Mucosa of rectum (tissue), 2 donors: ENCODE measurements around the gene TMEM260.
"Not testable (repeated sequence)": the region's sequence is repeated elsewhere in the genome, so short reads cannot be mapped to it uniquely, and the experiment has no call there.

Experiments
- H3K27ac ChIP-seq, 2 donors: one replicate each; pipeline ENCODE4 v1.7.0; 2013; ENCODE audit warnings: inconsistent platforms in 2 of 2, low read depth in 2 of 2, low read length in 2 of 2
- H3K27me3 ChIP-seq, 2 donors: one replicate each; pipeline ENCODE4 v1.7.0; 2013; ENCODE audit warnings: low read length in 2 of 2; ENCODE audit not compliant: control insufficient read depth in 2 of 2, insufficient read depth in 2 of 2
- H3K36me3 ChIP-seq, 2 donors: one replicate each; pipeline ENCODE4 v1.7.0; 2013; ENCODE audit warnings: low read length in 2 of 2; ENCODE audit not compliant: control insufficient read depth in 2 of 2, insufficient read depth in 2 of 2
- H3K4me1 ChIP-seq, 2 donors: one replicate each; pipeline ENCODE4 v1.7.0; 2013; ENCODE audit warnings: low read length in 2 of 2, mild to moderate bottlenecking in 1 of 2; ENCODE audit not compliant: control insufficient read depth in 2 of 2, insufficient read depth in 2 of 2
- H3K4me3 ChIP-seq, 2 donors: one replicate each; pipeline ENCODE4 v1.7.0; 2013; ENCODE audit warnings: low read length in 2 of 2
- H3K9ac ChIP-seq, 2 donors: one replicate each; pipeline ENCODE4 v1.7.0; 2013; ENCODE audit warnings: low read length in 2 of 2, low read depth in 1 of 2, mild to moderate bottlenecking in 1 of 2
- H3K9me3 ChIP-seq, 2 donors: one replicate each; pipeline ENCODE4 v1.7.0; 2013; ENCODE audit warnings: low read length in 2 of 2; ENCODE audit not compliant: control insufficient read depth in 2 of 2
- donor health status: healthy.
- donor health status: Normal muscosa, but diverticular disease.

Gene TMEM260

GRCh38 chr14:56594428-56594827, 14.8 kb downstream of the TMEM260 start:
- Histone ChIP-seq H3K9ac (no peak overlapping the region), H3K9me3 (no peaks in the 10 kb centered on the region), H3K27me3 (no peaks in the 10 kb centered on the region), H3K4me1 (no peaks in the 10 kb centered on the region), H3K27ac (no peak overlapping the region), H3K4me3 (no peak overlapping the region), H3K36me3 (peaks cover 3 to 5% of the 10 kb centered on the region in 2 donors)

GRCh38 chr14:56598519-56598918, 18.9 kb downstream of the TMEM260 start:
- Histone ChIP-seq H3K27ac (no peak overlapping the region), H3K27me3 (no peaks in the 10 kb centered on the region), H3K9ac (no peak overlapping the region), H3K36me3 (peaks cover 0 to 5% of the 10 kb centered on the region in 2 donors), H3K4me1 (no peaks in the 10 kb centered on the region), H3K9me3 (no peaks in the 10 kb centered on the region), H3K4me3 (no peak overlapping the region)

- H3K27ac ChIP-seq: no peak overlapping the region
- peaks cover 0 to 7% of the 10 kb centered on the region in 2 donors for H3K36me3 ChIP-seq
- no peak overlapping the region for H3K4me3 ChIP-seq
- H3K27me3 ChIP-seq: no peaks in the 10 kb centered on the region
- no peak overlapping the region for H3K9ac ChIP-seq
- H3K9me3 ChIP-seq: no peaks in the 10 kb centered on the region
- H3K4me1 ChIP-seq: no peaks in the 10 kb centered on the region
These were observed 24.1 kb downstream of the TMEM260 start for GRCh38 chr14:56603648-56604047.

GRCh38 chr14:56608689-56609088, 29.1 kb downstream of the TMEM260 start:
- H3K27me3 ChIP-seq: no peaks in the 10 kb centered on the region
- no peak overlapping the region for H3K27ac ChIP-seq
- no peaks in the 10 kb centered on the region for H3K4me1 ChIP-seq
- no peak overlapping the region for H3K9ac ChIP-seq
- H3K4me3 ChIP-seq: no peak overlapping the region
- H3K36me3 ChIP-seq: peaks cover 0 to 28% of the 10 kb centered on the region in 2 donors
- no peaks in the 10 kb centered on the region for H3K9me3 ChIP-seq

- H3K36me3 ChIP-seq: peaks cover 7 to 31% of the 10 kb centered on the region in 2 donors
- not testable (repeated sequence) for H3K27ac ChIP-seq, H3K9me3 ChIP-seq, H3K4me3 ChIP-seq, H3K4me1 ChIP-seq, H3K9ac ChIP-seq, H3K27me3 ChIP-seq
These were observed 32.1 kb downstream of the TMEM260 start for GRCh38 chr14:56611663-56612062.

GRCh38 chr14:56617084-56617483, 37.5 kb downstream of the TMEM260 start:
- H3K27ac ChIP-seq: no peak overlapping the region
- peaks cover 35 to 37% of the 10 kb centered on the region in 2 donors for H3K36me3 ChIP-seq
- no peak overlapping the region for H3K4me3 ChIP-seq
- H3K4me1 ChIP-seq: no peaks in the 10 kb centered on the region
- H3K9ac ChIP-seq: no peak overlapping the region
- no peaks in the 10 kb centered on the region for H3K9me3 ChIP-seq
- H3K27me3 ChIP-seq: no peaks in the 10 kb centered on the region

GRCh38 chr14:56630707-56631106, 51.1 kb downstream of the TMEM260 start:
- Histone ChIP-seq H3K27ac (no peak overlapping the region), H3K9me3 (peaks cover 0 to 3% of the 10 kb centered on the region in 2 donors), H3K4me1 (no peaks in the 10 kb centered on the region), H3K27me3 (no peaks in the 10 kb centered on the region), H3K9ac (no peak overlapping the region), H3K4me3 (no peak overlapping the region), H3K36me3 (peaks cover 32 to 45% of the 10 kb centered on the region in 2 donors)

- peaks cover 46 to 48% of the 10 kb centered on the region in 2 donors for H3K36me3 ChIP-seq
- no peaks in the 10 kb centered on the region for H3K27me3 ChIP-seq
- H3K9ac ChIP-seq: no peak overlapping the region
- no peaks in the 10 kb centered on the region for H3K4me1 ChIP-seq
- no peak overlapping the region for H3K4me3 ChIP-seq
- no peak overlapping the region for H3K27ac ChIP-seq
- peaks cover 0 to 3% of the 10 kb centered on the region in 2 donors for H3K9me3 ChIP-seq
These were observed 52.6 kb downstream of the TMEM260 start for GRCh38 chr14:56632195-56632594.

GRCh38 chr14:56633544-56633943, 53.9 kb downstream of the TMEM260 start:
- Histone ChIP-seq H3K27me3 (no peaks in the 10 kb centered on the region), H3K27ac (no peak overlapping the region), H3K36me3 (peaks cover 52 to 58% of the 10 kb centered on the region in 2 donors), H3K4me1 (no peaks in the 10 kb centered on the region), H3K4me3 (no peak overlapping the region), H3K9ac (no peak overlapping the region), H3K9me3 (no peaks in the 10 kb centered on the region)

- Histone ChIP-seq H3K27ac (no peak overlapping the region), H3K27me3 (no peaks in the 10 kb centered on the region), H3K4me1 (no peaks in the 10 kb centered on the region), H3K9ac (no peak overlapping the region), H3K36me3 (peaks cover 65 to 73% of the 10 kb centered on the region in 2 donors), H3K9me3 (no peaks in the 10 kb centered on the region), H3K4me3 (no peak overlapping the region)
These were observed 55.4 kb downstream of the TMEM260 start for GRCh38 chr14:56635041-56635440.

- no peak overlapping the region for H3K27ac ChIP-seq
- no peaks in the 10 kb centered on the region for H3K9me3 ChIP-seq
- H3K36me3 ChIP-seq: peaks cover 3 to 9% of the 10 kb centered on the region in 2 donors
These were observed 67.9 kb downstream of the TMEM260 start for GRCh38 chr14:56647493-56647892.

More at GRCh38 chr14:56647493-56647892, 67.9 kb downstream of the TMEM260 start:
- Histone ChIP-seq H3K4me1 (no peaks in the 10 kb centered on the region), H3K4me3 (no peak overlapping the region), H3K9ac (no peak overlapping the region), H3K27me3 (no peaks in the 10 kb centered on the region)
